ENCODE data around the gene ARHGEF26.
A peak's percentile ranks its signal among the peaks of the same experiment; 100 is the strongest.

ARHGEF26 gene

DNA sequence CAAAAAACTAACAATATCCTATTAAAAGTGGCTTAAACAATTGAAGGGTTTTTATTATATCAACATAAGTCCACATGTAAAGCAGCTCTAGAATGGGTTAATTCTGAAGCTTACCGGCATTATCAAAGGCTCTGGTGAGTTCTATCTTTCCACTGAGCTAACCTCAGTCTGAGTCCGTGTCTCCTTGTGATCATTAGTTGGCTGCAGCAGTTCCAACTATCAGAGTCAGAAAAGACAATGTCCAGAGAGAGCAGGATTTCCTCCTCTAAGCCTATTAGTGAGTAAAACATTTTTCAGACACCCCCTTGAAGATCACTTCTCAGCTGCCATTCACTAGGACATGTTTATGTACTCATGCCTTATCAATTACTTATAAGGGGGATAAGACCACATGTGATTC lies 153.2 kb downstream of the ARHGEF26 start:
- DNase-seq, result no peak

DNA sequence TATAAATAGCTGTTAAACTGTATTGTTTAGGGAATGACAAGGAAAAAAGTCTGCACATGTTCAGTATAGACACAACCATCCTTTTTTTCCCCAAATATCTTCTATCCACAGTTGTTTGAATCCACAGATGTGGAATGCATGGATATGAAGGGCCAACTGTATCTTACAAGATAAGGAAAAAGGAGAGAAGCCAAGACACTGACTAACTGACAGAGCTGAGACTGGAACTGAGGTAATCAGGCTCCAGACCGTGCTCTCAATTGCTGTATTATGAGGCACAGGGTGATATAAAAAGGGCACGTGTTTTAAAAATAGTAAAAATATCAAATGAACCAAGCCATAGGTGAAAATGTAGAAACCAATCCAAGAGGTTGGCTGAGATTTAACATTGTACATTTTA lies 154.1 kb downstream of the ARHGEF26 start:
- DNase-seq, result no peak

DNA sequence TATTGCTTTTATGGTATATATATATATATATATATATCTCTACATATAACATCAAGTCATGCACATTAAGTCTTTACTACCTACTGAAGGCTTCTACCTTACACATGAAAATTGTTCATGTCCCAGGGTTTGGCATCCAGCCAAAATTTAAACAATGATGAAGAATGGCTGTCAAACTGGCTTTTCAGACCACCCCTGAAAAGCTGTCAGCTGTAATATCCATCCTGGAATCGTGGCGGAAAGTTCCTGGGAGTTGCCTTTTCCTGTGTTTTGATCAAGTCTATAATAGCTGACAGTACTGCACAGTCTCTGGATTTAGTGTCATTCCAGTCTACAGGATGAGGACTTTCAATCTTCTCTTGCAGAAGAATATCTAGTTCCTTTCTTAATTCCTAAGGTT lies 154.8 kb downstream of the ARHGEF26 start:
- peak; percentile 24 for DNase-seq

DNA sequence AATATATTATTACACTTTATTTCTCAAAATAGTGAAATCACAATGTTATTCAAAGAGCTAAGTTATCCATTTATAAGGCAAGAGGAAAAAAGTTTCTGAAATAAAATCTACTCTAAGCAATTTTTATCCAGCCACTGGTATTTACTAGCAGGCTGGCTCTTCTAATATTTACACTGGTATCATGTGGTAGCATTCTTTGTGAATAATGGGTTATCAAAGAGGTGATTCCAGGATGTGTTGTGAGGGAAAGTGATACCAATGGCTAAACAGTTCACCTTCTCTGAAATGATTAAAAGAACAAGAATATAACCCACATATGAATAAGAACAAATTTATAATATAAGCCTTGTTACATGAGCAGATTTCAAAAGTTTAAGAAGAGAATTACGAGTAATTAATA lies 159.0 kb downstream of the ARHGEF26 start:
- no peak for DNase-seq

DNA sequence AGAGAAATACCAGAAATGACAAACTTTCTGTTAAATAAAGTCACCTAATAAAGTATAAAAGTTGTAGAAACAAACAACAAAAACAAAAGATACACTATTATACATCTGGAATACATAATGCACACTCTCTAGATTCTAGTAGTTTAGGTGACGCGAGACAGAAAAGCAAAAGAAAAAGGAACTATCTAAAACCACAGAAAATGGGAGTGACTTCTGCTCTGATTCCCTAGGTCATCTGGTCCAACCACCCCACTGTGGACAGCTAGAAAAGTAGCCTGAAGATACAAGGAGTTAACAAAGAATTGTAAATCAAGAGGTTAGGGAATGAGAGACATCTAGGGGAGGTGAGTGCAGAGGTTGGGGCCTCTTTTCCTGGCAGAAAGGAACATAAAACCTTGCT lies 164.0 kb downstream of the ARHGEF26 start:
- peak; percentile 63 for DNase-seq

DNA sequence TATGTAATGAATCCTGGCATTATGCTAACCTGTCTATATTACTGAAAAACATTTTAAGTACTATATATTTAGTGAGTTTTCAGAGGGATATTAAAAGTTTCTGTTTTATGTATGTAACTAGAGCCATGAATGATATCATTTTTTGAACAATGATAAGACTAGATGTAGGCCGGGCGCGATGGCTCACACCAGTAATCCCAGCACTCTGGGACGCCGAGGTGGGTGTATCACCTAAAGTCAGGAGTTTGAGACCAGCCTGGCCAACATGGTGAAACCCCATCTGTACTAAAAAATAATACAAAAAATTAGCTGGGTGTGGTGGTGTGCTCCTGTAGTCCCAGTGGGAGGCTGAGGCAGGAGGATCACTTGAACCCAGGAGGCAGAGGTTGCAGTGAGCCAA lies 169.0 kb downstream of the ARHGEF26 start:
- no peak for DNase-seq

DNA sequence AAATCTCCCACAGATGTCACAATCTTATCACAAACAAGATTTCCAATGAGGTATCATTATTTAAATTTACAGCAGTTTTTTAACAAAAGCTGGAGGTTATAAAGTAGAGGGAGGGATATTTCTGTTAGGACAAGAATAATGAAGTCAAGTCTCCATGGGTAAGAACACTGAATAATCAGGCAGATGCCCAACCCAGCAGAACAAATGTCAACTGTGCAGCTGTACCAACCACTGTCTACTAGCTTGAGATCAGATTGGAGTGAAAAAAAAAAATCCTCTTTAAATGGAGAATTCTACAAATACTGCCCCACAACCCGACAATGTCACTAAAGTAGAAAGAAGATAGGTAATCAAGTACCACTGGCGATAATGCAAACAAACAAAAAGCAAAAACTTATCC lies 172.8 kb downstream of the ARHGEF26 start:
- DNase-seq, result no peak

DNA sequence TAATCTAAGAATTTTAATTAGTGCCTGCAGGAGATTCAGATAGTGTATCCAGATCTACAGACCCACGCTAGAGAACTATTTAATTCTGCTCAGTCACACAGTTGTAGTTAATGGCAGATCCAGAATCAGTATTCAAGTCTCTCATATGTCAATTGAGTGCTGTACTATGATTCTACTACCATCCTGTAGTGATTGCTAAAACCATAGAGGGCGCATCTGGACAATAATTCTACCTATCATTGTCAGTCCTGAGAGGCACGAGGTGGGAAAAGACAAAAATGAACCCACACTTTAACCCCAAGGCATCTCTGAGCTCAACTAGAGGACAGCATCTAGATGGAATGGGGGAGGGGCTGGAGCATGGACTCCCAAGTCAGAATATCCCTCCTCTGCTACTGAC lies 180.4 kb downstream of the ARHGEF26 start:
- DNase-seq, result peak; percentile 12

DNA sequence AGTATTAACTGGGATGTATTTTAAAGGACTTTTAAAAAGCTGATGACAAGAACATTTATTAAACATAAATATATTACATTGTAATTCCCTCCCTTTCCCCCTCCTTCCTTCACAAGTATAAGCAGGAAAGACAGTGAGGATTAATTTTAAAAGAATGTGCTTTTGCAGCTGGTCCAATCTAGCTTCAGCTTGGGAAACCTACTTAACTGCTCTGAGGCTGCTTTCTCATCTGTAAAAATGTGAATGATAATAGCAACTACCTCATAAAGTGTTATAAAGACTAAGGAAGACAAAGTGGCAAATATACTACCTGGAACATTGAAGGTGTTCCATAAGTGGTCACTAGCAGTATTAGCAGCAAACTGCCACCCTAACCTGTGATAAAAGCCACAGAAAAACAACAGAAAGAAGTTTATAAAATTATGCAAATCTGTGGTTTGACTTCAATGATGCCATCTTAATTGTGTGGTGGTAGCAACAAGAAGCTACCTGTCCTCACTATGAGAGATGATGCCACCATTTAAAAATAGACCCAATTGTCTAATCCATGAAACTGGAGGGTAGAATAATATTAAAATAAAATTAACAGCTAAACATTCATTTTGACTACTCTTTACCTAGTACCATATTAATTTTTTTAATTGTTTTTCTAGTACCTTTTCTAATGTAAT lies 183.1 kb downstream of the ARHGEF26 start:
- no peak for DNase-seq

DNA sequence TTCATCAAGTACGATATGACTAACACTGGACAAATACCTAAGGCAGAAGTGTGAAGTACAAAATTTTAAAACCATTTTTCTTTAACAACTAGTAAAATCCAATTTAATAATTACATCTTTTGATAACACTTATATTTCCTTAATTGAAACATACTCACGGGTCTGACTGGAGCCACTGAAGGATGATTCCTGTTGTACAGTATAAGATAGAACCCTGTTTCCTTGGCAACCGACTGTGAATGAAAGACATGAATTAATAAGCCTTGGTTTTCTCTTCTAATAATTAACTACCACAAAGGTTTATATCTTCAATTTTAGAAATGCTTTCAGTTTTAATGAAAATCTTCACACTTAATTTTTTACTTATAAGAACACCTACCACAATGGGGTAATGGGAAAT lies 183.7 kb downstream of the ARHGEF26 start:
- no peak for DNase-seq

DNA sequence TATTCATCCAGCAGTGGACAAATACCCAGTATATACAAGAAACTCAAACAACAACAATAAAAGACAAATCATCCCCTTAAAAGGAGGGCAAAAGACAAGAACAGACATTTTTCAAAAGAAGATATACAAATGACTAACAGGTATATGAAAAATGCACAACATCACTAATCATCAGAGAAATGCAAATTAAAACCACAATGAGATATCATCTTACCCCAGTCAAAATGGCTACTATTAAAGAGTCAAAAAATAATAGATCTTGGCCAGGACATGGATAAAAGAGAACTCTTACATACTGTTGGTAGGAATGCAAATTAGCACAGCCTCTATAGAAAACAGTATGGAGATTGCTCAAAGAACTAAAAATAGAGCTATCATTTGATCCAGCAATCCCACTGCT lies 186.2 kb downstream of the ARHGEF26 start:
- DNase-seq, result no peak

All from hematopoietic multipotent progenitor cell treated with erythropoietin and hydrocortisone succinate and interleukin-3 and kit ligand, for 4 days (in vitro differentiated cells).